CD4-positive, alpha-beta T cell treated with Interferon alpha-2 for 1 hour (primary cell): ENCODE data around the gene TRIM54.
"Not testable (repeated sequence)": the region's sequence is repeated elsewhere in the genome, so short reads cannot be mapped to it uniquely, and the experiment has no call there.

Experiments
- DNase-seq, 2 donors: peaks; one replicate each; pipeline ENCODE4 v3.0.0-alpha.2; 2020 to 2022

TRIM54 gene

DNA sequence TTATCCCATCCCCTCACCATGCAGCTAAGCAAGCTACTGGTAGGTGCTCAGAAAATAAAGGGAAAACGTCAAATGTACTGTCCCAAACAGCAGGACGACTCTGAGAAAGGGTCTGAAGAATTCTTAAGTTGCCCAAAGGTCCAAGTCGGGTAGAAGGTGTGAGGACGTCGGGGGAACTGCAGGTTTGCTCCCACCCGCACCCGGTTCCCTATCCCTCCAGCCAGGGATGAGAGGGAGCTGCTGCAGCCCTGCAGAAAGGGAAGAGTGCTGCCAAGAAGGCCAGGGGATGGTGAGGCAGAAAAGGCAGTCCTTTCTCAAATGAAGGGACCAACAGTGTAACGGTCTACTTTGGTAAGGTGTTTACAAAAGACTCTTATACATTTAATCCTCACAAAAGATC, 32.9 kb downstream of the TRIM54 start:
- no peak for DNase-seq

DNA sequence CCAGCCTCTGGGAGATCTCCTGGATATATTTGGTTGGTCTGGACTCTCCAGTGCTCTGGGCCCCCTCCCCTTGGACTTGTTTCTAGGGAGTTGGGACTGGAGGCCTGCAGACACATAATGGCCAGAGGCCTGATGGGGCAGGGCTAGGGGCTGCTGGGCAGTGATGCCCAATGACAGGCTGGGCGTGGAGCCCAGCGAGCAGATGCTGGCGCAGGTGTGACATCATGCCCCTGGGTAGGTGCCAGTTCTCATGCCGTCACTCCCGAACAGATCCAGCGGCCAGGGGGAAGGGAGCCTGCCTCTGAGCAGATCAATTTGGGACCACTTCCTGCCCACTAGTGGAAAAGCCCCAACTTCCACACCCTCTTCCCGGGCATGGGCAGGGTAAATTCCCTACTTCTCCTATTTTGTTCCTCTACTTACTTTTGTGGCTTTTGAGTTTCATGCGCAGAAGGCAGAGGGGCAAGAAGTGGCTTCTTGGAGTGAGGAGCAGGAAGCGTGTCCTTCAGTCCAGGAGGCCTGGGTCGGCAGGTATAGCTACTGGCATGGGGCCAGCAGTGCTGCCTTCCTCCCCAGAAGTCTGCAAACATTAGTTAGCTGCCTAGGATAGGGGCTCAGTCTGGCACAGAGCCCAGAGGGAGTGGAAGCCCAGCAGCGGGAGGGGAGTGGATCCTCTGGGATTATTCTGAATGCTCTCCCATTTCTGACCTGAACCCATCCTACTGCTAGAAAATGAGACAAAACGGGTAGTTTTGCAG, 34.6 kb downstream of the TRIM54 start:
- no peak for DNase-seq

DNA sequence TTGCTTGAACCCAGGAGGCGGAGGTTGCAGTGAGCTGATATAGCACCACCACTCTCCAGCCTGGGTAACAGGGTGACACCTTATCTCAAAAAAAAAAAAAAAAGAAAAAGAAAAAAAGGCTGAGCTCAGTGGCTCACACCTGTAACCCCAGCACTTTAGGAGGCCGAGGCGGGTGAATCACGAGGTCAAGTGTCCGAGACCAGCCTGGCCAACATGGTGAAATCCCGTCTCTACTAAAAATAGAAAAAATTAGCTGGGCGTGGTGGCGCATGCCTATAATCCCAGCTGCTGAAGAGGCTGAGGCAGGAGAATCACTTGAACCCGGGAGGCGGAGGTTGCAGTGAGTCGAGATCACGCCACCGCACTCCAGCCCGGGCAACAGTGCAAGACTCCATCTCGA, 37.6 kb downstream of the TRIM54 start:
- not testable (repeated sequence) for DNase-seq

DNA sequence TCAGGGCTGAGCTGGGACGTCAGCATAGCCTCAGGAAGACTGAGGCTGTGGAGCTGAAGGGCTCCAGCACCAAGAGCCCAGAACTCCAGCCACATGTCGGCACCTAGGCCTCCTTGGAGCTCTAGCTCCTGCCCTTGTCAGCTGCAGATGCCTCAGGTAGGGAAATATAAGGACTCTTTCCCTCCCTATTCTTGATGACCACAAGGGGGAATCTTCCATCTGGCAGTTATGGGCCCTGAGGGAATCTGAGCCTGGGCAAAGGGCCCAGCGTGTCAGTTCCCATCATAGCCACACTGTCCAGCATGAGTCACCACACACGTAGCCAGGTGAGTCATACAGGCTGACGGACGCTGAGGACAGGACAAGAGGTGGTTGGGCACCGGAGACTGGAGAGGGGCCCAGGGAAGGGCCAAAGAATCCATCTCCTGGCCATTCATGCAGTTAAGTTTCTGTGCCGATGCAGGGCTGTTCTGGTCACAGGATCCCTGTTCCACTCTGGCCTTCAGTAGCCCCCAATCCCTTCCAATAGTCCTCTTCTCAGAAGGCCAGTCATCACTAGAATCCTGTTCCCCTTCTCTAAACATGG, 38.8 kb downstream of the TRIM54 start:
- no peak for DNase-seq

DNA sequence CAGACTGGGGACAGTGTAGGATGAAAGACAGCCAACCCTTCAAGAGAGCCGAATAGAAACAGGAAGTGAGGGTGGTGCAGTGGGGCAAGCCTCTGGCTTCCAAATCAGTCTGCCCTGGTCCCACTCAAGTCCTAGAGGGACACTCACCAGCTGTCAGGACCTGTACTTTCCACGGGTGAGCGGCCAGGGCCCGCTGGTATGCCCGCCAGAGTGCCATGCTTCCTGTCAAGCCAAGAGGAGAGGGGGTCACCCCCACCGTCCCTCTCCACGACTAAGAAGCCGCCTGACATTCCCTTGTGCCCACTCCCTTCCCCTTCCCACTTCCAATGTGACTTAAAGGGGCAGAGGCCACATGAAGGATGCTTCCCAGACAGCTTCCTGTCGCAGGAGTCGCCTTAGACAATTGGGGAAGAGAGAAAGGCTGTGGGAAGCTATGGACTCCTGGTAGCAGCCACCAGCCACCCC, 40.1 kb downstream of the TRIM54 start:
- peak in 1 of 2 donors; percentile 14 for DNase-seq

DNA sequence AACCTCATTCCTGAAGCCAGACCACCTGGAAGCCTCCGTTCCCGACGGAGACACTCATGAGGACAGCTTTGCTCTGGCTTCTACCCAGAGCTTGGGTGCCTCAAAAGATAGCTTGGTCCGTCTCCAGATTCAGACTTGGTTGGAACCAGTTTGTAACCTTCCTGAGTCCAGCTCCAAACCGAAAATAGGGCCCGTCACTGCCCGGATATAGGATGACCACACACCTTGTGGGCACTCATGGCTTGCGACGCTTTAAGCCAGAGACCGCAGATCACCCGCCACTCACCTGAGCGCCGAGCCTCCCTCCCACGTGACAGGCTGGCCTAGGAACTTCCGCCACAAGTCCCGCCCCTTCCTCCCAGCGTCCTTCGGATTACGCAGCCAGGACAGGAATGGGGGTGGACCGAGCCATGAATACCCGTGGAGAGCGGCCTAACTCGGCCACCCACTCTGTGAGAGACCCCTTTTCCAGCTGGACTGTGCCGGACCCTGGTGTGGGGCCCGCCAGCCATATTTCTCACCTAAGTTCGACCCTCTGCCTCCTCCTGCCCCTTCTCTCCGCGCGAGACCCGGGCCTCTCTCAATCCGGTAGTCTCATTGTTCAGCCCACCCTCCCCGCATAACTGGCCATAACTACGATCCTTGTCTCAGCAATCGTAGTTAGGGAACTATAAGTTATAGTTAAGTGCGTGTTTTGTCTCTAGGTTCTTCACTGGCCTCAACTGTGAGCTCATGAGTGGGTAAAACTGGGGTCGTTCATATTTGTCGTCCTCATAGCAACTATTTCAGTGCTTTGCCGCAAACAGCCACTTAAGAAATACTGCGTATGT, 40.8 kb downstream of the TRIM54 start, which contains the start of gene MPV17:
MPV17 (minus strand) TSS at position 332 of the 830 bp plus-strand sequence. CDS start 580 bp downstream, outside the sequence.
- peak; percentile 83 to 88 for DNase-seq

DNA sequence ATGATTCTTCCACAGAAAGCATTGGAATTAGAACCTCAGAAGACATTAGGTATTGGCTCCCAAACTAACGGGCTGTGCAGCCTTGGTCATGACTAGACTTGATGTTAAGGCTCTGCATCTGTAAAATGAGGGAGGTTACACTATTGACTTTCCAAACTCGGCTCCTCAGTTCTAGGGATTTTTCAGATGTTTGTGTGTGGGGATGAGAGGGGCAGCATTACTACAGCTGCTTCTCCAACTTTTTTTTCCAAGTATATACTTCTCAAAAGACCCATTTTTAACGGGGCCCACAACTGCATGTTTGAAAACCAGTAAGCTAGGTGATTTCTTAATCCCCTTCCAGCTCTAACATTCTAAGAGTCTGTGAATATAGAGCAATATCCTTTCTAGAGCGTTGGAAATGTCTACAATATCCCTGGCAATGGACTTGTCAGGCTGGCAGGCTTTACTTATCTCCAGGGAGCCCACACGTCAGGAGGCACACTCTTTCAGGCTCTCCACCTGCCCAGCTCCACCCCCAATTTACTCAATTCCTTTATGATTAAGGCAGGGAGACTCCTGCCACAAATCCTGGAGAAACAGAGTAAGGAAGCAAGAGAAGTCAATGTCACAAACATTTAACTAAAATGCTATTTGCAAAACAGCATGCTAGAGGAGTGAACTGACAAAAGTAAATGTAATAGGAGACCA, 41.5 kb downstream of the TRIM54 start:
- DNase-seq: no peak

DNA sequence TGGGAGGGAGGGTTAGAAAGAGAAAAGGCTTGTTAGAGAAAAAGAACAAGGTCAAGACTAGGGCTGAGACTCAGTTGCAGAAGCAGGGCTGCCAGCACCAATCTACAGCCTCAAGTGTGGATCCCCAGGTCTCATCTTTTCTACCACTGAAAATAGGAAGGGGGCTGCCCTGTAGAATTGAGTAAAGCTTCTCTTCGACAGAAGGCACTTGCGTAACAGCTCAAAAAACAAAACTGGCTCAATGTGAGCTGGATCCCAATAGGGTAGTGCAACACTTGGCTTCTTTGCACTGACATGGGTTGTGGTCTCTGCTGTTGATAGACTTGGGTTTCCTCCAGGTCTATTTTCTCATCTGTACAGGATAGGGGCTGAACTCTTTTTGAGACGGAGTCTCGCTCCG, 42.5 kb downstream of the TRIM54 start:
- no peak for DNase-seq

DNA sequence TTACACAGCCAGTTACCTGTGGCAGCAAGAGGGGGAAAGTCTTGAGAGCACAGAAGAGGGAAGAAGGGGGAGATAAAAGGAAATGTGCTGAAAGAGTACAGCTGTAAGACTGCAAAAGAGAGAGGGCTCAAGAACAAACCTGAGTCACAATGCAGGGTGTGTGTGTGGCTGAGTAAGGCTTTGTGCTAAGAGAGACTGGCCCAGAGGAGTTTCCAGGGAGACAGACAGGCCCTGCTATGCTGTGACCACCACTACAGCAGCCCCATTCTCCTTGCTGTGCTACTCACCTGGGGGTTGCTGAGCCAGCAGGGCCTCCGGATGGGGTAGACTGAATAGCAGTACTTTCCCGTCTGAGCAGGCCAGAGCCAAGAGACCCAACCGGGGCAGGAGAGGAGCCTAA, 53.1 kb downstream of the TRIM54 start:
- DNase-seq: no peak

DNA sequence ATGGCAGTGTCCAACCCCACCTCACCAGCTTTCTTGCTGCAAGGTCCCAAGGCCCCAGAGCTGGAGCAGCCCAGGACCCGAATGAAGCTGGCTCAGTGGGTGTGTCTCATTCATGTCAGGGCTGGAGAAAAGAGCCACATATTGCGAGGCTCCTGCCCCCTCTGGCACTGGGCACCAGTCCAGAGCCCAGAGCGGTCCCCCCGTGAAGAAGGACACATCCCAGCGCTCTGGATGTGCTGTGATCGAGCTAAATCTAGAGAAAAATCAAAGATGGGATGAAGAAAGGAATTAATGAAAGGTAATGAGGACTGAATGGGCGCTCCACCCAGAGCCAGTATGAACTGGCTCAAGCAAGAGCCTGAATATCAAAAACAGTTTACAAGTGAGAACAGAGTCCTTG, 53.9 kb downstream of the TRIM54 start:
- no peak for DNase-seq

DNA sequence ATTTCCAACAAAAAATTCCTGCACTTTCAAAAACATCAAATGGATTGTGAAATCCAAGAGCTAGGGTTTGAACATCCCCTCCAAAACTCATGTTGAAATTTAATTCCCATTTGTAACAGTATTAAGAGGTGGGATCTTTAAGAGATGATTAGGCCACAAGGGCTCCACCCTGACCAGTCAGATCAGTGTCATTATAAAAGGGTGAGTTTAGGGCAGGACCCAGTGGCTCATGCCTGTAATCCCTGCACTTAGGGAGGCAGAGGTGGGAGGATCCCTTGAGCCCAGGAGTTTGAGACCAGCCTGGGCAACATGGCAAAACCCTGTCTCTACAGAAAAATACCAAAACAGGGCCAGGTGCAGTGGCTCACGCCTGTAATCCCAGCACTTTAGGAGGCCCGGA, 65.4 kb downstream of the TRIM54 start:
- DNase-seq: no peak

DNA sequence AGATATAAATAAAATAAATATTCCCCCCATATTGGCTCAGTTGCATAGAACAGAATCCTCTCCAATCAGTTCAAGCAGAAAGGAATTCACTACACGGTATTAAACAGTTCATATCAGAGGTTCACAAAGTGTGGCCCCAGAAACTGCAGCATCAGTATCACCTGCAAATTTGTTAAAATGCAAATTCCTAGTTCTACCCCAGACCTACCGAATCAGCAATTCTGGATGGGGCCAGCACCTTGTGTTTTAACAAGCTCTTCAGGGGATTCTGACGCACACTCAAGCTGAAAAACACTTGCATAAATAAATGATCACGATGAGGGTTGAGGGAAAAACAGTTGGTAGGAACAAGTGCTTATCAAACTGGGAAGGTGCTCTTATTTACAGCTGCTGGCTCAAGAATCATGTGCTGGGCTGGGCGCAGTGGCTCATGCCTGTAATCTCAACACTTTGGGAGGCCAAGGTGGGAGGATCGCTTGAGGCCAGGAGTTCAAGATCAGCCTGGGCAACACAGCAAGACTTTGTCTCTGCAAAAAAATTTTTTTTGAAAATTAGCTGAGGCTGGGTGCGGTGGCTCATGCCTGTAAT, 68.0 kb downstream of the TRIM54 start:
- DNase-seq: no peak

DNA sequence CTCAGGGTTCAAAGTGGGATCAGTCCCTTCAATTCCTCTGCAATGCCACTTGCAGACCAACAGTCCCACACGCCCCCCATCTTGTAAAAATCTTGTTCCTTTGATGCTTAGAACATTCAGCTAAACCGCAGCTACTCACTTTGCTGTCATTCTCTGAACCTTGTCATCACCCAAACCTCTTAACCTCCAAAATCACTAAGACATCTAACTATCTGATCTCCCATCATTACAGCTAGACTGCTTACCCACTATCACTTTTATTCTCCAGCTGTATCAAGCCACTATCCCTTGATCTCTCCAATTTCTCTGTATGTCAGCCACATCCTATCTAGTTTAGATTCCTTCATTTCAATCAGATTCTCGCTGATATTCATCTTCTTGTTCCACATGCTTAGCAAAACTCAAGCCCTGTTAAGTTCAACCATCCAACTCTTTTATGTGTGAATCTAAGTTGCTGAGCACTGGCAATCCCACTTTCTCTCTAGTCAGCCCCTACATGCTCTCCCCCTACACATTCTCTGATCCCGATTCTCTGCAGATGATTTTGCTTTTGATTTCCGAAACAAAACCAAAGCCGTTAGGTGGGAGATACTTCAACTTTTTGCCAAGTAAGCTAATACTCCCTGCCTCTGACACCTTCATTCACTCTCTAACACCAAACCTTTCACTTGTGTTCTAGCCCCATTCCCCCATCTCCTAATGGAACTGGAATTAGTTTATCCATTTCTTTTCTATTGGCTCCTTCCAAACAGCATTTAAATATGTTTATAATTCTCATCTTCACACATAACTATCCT, 69.8 kb downstream of the TRIM54 start:
- peak in 1 of 2 donors; percentile 26 for DNase-seq

DNA sequence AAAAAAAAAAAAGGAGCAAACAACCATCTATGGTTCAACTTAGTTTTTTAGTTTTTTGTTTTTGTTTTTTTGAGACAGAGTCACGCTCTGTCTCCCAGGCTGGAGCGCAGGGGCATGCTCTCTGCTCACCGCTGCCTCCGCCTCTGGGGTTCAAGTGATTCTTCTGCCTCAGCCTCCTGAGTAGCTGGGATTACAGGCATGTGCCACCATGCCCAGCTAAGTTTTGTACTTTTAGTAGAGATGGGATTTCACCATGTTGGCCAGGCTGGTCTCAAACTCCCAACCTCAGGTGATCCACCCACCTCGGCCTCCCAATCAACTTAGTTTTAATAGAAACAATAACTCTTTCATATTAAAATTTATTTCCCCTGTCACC, 71.1 kb downstream of the TRIM54 start:
- not testable (repeated sequence) for DNase-seq

DNA sequence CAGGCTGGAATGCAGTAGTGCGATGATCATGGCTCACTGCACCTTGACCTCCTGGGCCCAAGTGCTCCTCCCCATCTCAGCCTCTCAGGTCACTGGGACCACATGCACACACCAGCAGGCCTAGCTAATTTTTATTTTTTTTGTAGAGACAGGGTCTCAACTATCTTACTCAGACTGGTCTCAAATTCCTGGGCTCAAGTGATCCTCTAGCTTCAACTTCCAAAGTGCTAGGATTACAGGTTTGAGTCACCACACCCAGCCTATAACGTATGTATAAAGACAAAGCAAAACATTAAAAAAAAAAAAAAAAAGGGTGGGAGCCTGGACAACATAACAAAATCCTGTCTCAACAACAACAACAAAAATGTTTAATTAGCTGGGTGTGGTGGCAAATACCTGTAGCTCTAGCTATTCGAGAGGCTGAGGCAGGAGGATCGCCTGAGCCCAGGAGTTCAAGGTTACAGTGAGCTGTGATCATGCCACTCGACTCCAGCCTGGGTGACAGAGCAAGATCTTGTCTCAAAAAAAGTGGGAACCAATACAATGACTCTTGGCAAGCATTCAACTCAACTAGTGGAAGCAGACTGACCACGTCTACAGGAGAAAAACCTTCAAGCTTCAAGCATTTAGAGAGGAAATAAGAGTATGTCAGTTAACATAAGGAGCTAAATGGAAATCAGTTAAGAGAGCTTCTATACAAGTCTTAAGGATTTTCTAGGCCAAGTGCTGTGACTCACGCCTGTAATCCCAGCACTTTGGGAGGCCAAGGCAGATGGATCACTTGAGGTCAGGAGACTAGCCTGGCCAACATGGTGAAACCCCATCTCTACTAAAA, 71.8 kb downstream of the TRIM54 start:
- DNase-seq: no peak

DNA sequence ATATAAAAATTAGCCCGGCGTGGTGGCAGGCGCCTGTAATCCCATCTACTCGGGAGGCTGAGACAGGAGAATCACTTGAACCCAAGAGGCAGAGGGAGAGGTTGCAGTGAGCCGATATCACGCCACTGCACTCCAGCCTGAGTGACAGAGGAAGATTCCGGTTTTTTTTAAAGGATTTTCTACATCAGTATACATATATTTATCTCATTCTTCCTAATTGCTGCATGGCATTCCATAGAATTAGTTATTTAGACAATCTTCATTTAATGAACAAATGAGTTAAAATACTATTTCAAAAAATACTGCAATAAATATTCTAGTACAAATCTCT, 72.3 kb downstream of the TRIM54 start:
- no peak for DNase-seq

DNA sequence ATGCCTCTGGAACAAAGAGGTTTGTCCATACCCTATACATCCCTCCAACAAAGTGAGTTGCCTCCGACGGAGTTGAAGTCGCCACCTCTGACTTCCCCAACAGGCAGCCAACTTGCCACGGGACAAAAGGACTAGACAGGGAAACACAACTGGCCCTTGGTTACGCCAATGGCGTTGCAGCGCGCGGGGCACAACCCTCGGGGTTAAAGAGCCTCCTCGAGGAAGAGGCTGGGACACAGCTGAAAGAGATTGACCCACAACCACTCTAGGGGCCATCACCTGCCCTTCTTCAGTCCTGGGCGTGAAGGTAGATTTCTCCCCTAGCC, 73.8 kb downstream of the TRIM54 start:
- DNase-seq: no peak

DNA sequence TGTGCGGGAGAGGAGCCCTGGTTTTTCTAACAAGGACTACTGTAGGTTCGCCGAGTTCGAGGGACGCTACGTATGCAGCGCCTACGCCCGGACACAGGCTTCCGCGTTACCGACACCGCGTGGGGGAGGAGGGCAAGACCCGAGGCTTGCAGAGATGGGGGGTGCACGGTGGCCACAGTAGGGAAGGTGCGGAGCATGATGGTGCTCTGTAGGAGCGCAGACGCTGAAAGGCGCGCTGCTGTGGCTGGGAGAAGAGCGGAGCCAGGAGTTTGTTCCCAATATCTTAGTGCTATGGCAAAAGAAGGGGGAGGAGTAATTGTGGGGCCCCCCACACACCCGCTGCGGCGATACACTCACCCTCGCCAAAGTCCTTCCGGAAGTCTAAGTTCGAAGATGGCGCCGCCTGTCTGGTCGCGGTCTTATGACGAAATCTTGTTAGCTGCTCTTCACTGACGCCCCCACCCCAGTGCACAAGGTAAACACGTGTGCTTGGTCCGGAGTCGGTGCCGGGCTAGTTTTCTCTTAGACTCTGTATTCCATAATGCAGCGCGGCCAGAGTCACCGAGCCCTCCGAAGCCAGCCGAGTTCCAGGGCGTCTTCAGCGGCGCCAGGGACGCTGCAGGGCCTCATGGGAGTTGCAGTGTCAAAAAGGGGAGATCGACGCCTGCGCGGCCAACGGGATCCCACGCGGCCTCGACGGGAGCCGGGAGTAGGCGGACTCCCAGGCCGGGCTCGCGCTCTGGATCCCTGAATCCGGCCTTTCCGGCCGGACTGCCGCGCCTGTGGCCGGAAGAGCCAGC, 74.4 kb downstream of the TRIM54 start, which contains the start of gene GTF3C2:
GTF3C2 (minus strand) TSS at position 383 of the 800 bp plus-strand sequence. CDS start 13,210 bp downstream, outside the sequence.
- peak; percentile 92 to 93 for DNase-seq
